ENCODE measurements around the gene TEPSIN. TPM values are rescaled to one million over a fixed set of nuclear protein-coding genes. Genes with fewer than 3 reads are reported as not detected.

The TEPSIN gene
- polyA plus RNA-seq, 1 experiment: 19.4 TPM

GRCh38 chr17:81261582-81262336 is 22.9 kb upstream of the TEPSIN start:
- TF ChIP-seq, protein P1, sequence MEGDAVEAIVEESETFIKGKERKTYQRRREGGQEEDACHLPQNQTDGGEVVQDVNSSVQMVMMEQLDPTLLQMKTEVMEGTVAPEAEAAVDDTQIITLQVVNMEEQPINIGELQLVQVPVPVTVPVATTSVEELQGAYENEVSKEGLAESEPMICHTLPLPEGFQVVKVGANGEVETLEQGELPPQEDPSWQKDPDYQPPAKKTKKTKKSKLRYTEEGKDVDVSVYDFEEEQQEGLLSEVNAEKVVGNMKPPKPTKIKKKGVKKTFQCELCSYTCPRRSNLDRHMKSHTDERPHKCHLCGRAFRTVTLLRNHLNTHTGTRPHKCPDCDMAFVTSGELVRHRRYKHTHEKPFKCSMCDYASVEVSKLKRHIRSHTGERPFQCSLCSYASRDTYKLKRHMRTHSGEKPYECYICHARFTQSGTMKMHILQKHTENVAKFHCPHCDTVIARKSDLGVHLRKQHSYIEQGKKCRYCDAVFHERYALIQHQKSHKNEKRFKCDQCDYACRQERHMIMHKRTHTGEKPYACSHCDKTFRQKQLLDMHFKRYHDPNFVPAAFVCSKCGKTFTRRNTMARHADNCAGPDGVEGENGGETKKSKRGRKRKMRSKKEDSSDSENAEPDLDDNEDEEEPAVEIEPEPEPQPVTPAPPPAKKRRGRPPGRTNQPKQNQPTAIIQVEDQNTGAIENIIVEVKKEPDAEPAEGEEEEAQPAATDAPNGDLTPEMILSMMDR (IDR thresholded peaks at IDR 0.05; ENCODE audit: insufficient read depth, low read depth, low read length): no peak
- Histone ChIP-seq H3K36me3 (ENCODE audit: control insufficient read depth, insufficient read depth, low read length) (peaks cover 45% of the 10 kb centered on the region), H3K27me3 (ENCODE audit: control insufficient read depth, insufficient read depth, low read length) (no peaks in the 10 kb centered on the region), H3K4me3 (ENCODE audit: low read depth, low read length) (no peak overlapping the region)
- no peak for DNase-seq (ENCODE audit: low read depth)
- ChIA-PET POLR2A (no interaction called here), CTCF (interaction anchor here (1.4 kb wide), 1 partner anchor 9 kb away, joined by 3 read pairs; no protein-coding TSS in a partner anchor)

GRCh38 chr17:81261096-81261495 is 22.2 kb upstream of the TEPSIN start:
- Histone ChIP-seq H3K27me3 (ENCODE audit: control insufficient read depth, insufficient read depth, low read length) (no peaks in the 10 kb centered on the region), H3K4me3 (ENCODE audit: low read depth, low read length) (no peak overlapping the region), H3K36me3 (ENCODE audit: control insufficient read depth, insufficient read depth, low read length) (peaks cover 45% of the 10 kb centered on the region)
- TF ChIP-seq, protein P1 (IDR thresholded peaks at IDR 0.05; ENCODE audit: insufficient read depth, low read depth, low read length): no peak
- POLR2A ChIA-PET: no interaction called here
- CTCF ChIA-PET: interaction anchor here (0.7 kb wide), 1 partner anchor 10 kb away, joined by 4 read pairs; no protein-coding TSS in a partner anchor
- no peak for DNase-seq (ENCODE audit: low read depth)

DNA sequence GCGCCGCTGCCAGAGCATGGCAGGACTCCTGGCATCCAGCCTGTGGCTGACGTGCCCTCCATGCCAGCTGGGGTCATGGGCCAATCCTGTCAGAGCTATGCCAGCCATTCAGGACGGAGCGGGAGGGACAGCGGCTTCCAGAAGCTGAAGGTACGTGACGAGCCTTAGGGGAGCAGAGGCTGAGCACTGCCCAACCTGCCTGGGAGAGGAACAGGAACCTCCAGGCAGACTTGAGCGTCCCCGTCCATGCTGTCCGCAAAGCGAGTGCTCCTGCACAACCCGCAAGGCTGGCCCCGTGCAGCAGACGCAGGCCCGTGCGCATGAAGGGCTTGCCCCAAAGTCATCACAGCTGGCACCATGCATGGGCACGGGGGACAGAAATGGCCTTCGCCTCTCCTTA is 21.8 kb upstream of the TEPSIN start:
- DNase-seq (ENCODE audit: low read depth): no peak
- POLR2A ChIA-PET: no interaction called here

GRCh38 chr17:81260171-81260570 is 21.3 kb upstream of the TEPSIN start:
- H3K4me3 ChIP-seq (ENCODE audit: low read depth, low read length): no peak overlapping the region
- ChIA-PET POLR2A (no interaction called here), CTCF (interaction anchor here (0.6 to 0.7 kb wide), 2 partner anchors 11 to 361 kb away, joined by 3 to 4 read pairs; no protein-coding TSS in a partner anchor)
- DNase-seq (ENCODE audit: low read depth): no peak
- TF ChIP-seq, protein P1 (IDR thresholded peaks at IDR 0.05; ENCODE audit: insufficient read depth, low read depth, low read length): no peak
- H3K27me3 ChIP-seq (ENCODE audit: control insufficient read depth, insufficient read depth, low read length): no peaks in the 10 kb centered on the region
- H3K36me3 ChIP-seq (ENCODE audit: control insufficient read depth, insufficient read depth, low read length): peaks cover 40% of the 10 kb centered on the region

More for the DNA sequence above, 21.8 kb upstream of the TEPSIN start:
- H3K4me3 ChIP-seq (ENCODE audit: low read depth, low read length): no peak overlapping the region
- peaks cover 43% of the 10 kb centered on the region for H3K36me3 ChIP-seq (ENCODE audit: control insufficient read depth, insufficient read depth, low read length)
- TF ChIP-seq, protein P1 (IDR thresholded peaks at IDR 0.05; ENCODE audit: insufficient read depth, low read depth, low read length): no peak
- H3K27me3 ChIP-seq (ENCODE audit: control insufficient read depth, insufficient read depth, low read length): no peaks in the 10 kb centered on the region
- CTCF ChIA-PET: interaction anchor here (0.6 to 0.7 kb wide), 2 partner anchors 11 to 361 kb away, joined by 3 to 4 read pairs; no protein-coding TSS in a partner anchor

DNA sequence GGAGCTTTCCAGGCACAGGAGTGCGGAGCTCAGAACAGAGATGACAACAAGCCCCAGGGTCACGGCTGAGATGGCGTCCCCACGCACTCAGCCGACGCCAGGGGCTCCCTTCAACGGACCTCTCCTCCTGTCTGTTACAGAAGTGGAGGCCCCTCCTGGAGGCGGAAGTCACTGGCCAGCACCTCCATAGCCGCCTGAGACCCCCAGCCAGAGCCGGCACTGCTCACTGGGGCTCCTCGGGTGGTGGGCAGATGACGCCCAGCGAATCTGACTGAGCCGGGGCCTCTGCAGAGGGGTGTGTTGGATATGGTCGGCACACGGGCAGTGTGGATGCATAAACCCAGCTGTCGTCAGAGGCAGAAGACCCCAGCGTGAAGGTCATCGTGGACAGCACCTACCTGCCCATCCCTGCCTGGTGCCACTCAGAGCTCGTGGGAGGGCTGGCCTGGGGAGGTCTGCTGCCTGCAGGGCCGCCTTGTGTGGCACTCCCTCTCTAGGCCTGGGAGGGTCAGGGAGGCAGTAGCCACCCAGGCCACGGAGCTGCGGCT is 20.3 kb upstream of the TEPSIN start:
- ChIA-PET POLR2A (no interaction called here), CTCF (interaction anchor here (0.7 to 3.2 kb wide), 2 partner anchors 226 to 341 kb away, joined by 4 to 15 read pairs; no protein-coding TSS in a partner anchor)
- H3K4me3 ChIP-seq (ENCODE audit: low read depth, low read length): no peak overlapping the region
- no peaks in the 10 kb centered on the region for H3K27me3 ChIP-seq (ENCODE audit: control insufficient read depth, insufficient read depth, low read length)
- TF ChIP-seq, protein P1 (IDR thresholded peaks at IDR 0.05; ENCODE audit: insufficient read depth, low read depth, low read length): no peak
- no peak for DNase-seq (ENCODE audit: low read depth)
- peaks cover 36% of the 10 kb centered on the region for H3K36me3 ChIP-seq (ENCODE audit: control insufficient read depth, insufficient read depth, low read length)
